Progenitor cell of endocrine pancreas (in vitro differentiated cells): ENCODE measurements around the gene SLAMF9. TPM values are rescaled to one million over a fixed set of nuclear protein-coding genes. Genes with fewer than 3 reads are reported as not detected.
A peak's percentile ranks its signal among the peaks of the same experiment; 100 is the strongest.

Experiments used
- DNase-seq: peaks from one replicate; pipeline ENCODE4 v3.0.0; 2021; ENCODE audit warnings: low spot score; ENCODE audit not compliant: unreplicated experiment
- H3K27ac Mint-ChIP-seq: 2 replicates; pipeline ENCODE4 v1.8.0; 2021; ENCODE audit warnings: mild to moderate bottlenecking, moderate library complexity, mixed read lengths
- H3K27me3 Mint-ChIP-seq: 2 replicates; pipeline ENCODE4 v1.8.0; 2021; ENCODE audit warnings: mixed read lengths
- H3K36me3 Mint-ChIP-seq: 2 replicates; pipeline ENCODE4 v1.8.0; 2022; ENCODE audit warnings: mixed read lengths; ENCODE audit not compliant: insufficient read depth
- H3K4me1 Mint-ChIP-seq: 2 replicates; pipeline ENCODE4 v1.8.0; 2021; ENCODE audit warnings: low read depth, mixed read lengths
- H3K4me3 Mint-ChIP-seq: 2 replicates; pipeline ENCODE4 v1.8.0; 2021; ENCODE audit warnings: low read depth, mild to moderate bottlenecking, moderate library complexity, mixed read lengths
- H3K9me3 Mint-ChIP-seq: 2 replicates; pipeline ENCODE4 v1.8.0; 2021; ENCODE audit warnings: low read depth, mixed read lengths
- total RNA-seq: library from RNA; stranded (reverse); gene quantifications from 2 replicates; pipeline ENCODE4 v1.2.1, GENCODE V29; 2021
- TF ChIP-seq, protein P1 (sequence below): fragments of 200-600 bp; sonication (generic); IDR thresholded peaks from one replicate; pipeline ENCODE4 v1.5.0; 2021; ENCODE audit warnings: antibody characterized with exemption, mild to moderate bottlenecking; ENCODE audit not compliant: unreplicated experiment

SLAMF9 gene
- total RNA-seq, 1 donor from 2014 or later: not detected

DNA sequence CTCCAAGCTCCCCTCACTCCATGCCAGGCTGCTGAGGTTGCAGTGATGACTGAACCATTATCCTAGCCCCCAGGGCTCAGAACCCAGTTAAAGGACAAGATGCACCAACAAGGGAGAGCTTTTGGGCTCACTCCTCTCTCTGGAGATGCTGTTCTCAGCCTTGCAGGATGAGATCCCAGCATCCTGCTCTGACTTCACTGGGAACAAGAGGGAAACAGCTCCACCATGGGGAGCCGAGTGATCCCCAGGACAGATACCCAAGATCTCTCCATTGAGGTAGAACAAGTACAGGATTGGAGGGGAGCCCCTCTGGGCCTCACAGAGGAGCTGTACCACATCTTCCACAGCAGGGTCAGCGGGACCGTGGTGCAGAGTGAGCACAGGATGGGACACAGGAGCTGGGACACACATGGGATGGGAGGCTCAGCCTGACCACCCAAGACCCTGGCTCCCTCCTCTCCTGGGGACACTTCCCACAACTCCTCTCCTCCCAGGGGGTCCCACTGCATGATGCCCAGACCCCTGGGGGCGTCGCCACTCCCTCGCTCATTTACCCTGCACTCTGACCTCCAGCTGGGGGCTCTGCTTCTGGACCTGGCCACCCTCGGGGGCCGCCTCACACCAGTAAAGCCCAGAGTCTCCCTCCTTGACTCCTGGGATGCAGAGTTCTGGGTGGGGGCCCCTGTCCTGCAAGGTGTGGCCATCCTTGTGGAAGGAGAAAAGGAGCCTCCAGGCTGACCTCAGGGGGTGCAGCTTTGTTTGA lies 18.6 kb upstream of the SLAMF9 start:
- TF ChIP-seq, protein P1, sequence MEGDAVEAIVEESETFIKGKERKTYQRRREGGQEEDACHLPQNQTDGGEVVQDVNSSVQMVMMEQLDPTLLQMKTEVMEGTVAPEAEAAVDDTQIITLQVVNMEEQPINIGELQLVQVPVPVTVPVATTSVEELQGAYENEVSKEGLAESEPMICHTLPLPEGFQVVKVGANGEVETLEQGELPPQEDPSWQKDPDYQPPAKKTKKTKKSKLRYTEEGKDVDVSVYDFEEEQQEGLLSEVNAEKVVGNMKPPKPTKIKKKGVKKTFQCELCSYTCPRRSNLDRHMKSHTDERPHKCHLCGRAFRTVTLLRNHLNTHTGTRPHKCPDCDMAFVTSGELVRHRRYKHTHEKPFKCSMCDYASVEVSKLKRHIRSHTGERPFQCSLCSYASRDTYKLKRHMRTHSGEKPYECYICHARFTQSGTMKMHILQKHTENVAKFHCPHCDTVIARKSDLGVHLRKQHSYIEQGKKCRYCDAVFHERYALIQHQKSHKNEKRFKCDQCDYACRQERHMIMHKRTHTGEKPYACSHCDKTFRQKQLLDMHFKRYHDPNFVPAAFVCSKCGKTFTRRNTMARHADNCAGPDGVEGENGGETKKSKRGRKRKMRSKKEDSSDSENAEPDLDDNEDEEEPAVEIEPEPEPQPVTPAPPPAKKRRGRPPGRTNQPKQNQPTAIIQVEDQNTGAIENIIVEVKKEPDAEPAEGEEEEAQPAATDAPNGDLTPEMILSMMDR: no peak
- Mint-ChIP-seq H3K27me3 (peaks cover 19% of the 10 kb centered on the region), H3K9me3 (no peaks in the 10 kb centered on the region)

GRCh38 chr1:159970932-159971342 lies 16.9 kb upstream of the SLAMF9 start:
- no peak for DNase-seq
- Mint-ChIP-seq H3K4me3 (no peak overlapping the region), H3K27me3 (peaks cover 8% of the 10 kb centered on the region), H3K9me3 (no peaks in the 10 kb centered on the region), H3K4me1 (peaks cover 20% of the 10 kb centered on the region), H3K27ac (peak overlapping the region; percentile 57), H3K36me3 (no peaks in the 10 kb centered on the region)
- TF ChIP-seq, protein P1: no peak

More for the DNA sequence above, 18.6 kb upstream of the SLAMF9 start:
- H3K4me1 Mint-ChIP-seq: peaks cover 20% of the 10 kb centered on the region
- H3K36me3 Mint-ChIP-seq: no peaks in the 10 kb centered on the region
- no peak for DNase-seq
- H3K4me3 Mint-ChIP-seq: no peak overlapping the region
- H3K27ac Mint-ChIP-seq: peak overlapping the region; percentile 45

DNA sequence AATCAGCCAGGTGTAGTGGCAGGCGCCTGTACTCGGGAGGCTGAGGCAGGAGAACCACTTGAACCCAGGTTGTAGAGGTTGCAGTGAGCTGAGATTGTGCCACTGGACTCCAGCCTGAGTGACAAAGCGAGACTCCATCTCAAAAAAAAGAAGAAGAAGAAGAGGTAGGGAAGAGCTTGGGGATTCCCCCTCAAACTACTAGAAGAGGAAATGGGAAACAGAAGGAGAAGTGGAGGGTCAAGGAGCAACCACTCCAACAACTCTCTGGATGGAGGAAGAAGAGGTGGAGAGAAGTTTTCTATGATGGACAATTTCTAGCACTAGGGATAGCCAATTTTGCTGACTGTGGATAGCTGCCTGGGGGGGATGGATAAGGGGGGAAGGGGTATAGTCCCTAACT lies 14.9 kb upstream of the SLAMF9 start:
- TF ChIP-seq, protein P1: no peak
- Mint-ChIP-seq H3K36me3 (no peaks in the 10 kb centered on the region), H3K27me3 (peaks cover 8% of the 10 kb centered on the region), H3K4me3 (no peak overlapping the region), H3K27ac (no peak overlapping the region), H3K4me1 (peaks cover 26% of the 10 kb centered on the region), H3K9me3 (no peaks in the 10 kb centered on the region)
- DNase-seq: no peak

DNA sequence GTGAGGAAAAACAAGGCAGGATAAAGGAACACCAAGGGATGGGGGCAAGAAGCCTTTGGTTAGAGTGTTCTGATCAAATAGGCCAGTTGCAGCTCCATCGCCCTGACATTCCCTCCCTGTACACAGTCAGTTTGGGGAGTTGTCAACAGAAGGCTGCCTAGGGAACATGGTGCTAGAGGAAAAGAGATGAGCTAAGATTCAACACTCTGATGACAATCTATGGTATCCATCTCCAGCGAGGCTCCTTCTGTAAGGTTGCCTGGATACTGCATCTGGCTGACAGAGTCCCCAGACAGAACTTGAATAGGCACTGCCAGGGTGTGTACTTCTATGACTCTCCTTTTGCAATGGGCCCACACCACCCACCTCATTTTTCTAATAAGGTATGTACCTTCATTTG lies 11.2 kb upstream of the SLAMF9 start:
- no peak for DNase-seq
- H3K4me1 Mint-ChIP-seq: peaks cover 6% of the 10 kb centered on the region
- TF ChIP-seq, protein P1: no peak
- no peaks in the 10 kb centered on the region for H3K36me3 Mint-ChIP-seq
- H3K9me3 Mint-ChIP-seq: no peaks in the 10 kb centered on the region
- H3K4me3 Mint-ChIP-seq: no peak overlapping the region
- H3K27me3 Mint-ChIP-seq: peaks cover 4% of the 10 kb centered on the region
- H3K27ac Mint-ChIP-seq: no peak overlapping the region

DNA sequence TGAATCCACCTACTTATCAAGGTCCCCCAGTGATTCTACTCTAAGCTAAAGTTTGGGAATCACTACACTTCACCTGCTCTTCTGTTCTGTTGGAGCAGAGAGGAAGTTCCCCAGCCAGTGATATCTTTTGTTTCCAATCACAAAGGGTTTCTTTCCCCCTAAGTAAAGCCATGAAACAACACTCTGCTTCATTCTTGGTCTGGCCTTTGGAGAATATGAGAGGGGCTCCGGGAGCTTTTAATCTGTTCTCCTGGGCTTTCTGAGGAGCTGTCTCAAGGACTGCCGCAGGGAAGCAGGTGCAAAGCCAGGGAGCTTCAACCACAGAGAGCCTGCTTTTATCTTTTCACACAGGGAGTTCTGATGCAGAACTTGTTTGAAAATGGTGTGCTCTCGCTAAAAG lies 10.1 kb upstream of the SLAMF9 start:
- Mint-ChIP-seq H3K27ac (no peak overlapping the region), H3K36me3 (no peaks in the 10 kb centered on the region), H3K9me3 (no peaks in the 10 kb centered on the region), H3K4me1 (peaks cover 9% of the 10 kb centered on the region), H3K4me3 (no peak overlapping the region), H3K27me3 (peaks cover 11% of the 10 kb centered on the region)
- no peak for DNase-seq
- TF ChIP-seq, protein P1: no peak
